GM12873 (cell line): Measurements from ENCODE around the gene GPR84.

ENCODE experiments used
- TF ChIP-seq, protein P1 (sequence below): IDR thresholded peaks from 2 replicates; pipeline ENCODE4 v1.5.1; 2012; ENCODE audit warnings: low read depth, mild to moderate bottlenecking, moderate library complexity, low read length, control low read depth; ENCODE audit not compliant: insufficient read depth; ENCODE audit errors: missing control alignments

GPR84 gene

DNA sequence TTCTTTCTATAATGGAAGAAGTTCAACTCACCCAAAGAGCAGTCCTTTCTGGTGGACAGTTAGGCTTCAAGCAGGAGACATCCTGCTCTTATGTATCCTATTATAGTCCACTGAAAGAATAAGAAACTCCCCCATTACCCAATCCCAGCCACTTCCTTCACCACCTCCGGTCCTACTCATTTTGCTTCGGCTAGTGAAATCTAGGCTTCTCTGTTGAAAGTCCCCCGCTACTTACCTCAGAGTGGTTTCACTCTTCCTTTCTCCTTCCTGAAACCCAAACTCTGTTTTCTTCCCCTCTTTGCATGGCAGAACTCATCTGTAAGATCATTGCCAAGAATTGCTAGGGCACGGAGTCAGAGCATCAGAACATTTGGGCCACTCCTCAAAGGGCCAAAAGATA is at the start of gene GPR84:
Gene GPR84 (minus strand): TSS at position 74 of the 400 bp plus-strand sequence. CDS start 635 bp downstream, outside the sequence.
- TF ChIP-seq, protein P1, sequence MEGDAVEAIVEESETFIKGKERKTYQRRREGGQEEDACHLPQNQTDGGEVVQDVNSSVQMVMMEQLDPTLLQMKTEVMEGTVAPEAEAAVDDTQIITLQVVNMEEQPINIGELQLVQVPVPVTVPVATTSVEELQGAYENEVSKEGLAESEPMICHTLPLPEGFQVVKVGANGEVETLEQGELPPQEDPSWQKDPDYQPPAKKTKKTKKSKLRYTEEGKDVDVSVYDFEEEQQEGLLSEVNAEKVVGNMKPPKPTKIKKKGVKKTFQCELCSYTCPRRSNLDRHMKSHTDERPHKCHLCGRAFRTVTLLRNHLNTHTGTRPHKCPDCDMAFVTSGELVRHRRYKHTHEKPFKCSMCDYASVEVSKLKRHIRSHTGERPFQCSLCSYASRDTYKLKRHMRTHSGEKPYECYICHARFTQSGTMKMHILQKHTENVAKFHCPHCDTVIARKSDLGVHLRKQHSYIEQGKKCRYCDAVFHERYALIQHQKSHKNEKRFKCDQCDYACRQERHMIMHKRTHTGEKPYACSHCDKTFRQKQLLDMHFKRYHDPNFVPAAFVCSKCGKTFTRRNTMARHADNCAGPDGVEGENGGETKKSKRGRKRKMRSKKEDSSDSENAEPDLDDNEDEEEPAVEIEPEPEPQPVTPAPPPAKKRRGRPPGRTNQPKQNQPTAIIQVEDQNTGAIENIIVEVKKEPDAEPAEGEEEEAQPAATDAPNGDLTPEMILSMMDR = no peak

GRCh38 chr12:54413284-54414190 is 49.3 kb upstream of the GPR84 start:
- TF ChIP-seq, protein P1 = no peak

DNA sequence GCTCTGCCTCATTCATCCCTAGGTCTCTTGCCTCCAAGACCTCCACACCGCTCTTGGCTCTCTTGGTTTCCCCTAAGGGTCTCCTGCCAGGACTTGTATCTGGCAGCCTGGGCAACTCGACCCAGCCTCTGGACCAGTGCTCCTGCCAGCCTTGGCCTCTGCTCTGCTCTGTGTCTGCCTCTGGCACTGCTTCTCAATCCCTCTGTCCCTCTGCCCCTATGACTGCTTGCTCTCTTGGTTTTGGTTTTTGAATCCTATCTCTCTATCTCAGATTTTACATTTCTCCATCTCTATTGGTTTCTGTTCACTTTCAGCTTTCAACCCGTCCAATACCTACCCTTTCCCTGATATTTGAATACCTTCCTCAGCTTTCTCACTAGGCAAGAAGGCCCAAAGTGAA is 48.5 kb upstream of the GPR84 start:
- TF ChIP-seq, protein P1 = no peak

- TF ChIP-seq, protein P1 = no peak
Observed at GRCh38 chr12:54412348-54412747, 48.1 kb upstream of the GPR84 start.

DNA sequence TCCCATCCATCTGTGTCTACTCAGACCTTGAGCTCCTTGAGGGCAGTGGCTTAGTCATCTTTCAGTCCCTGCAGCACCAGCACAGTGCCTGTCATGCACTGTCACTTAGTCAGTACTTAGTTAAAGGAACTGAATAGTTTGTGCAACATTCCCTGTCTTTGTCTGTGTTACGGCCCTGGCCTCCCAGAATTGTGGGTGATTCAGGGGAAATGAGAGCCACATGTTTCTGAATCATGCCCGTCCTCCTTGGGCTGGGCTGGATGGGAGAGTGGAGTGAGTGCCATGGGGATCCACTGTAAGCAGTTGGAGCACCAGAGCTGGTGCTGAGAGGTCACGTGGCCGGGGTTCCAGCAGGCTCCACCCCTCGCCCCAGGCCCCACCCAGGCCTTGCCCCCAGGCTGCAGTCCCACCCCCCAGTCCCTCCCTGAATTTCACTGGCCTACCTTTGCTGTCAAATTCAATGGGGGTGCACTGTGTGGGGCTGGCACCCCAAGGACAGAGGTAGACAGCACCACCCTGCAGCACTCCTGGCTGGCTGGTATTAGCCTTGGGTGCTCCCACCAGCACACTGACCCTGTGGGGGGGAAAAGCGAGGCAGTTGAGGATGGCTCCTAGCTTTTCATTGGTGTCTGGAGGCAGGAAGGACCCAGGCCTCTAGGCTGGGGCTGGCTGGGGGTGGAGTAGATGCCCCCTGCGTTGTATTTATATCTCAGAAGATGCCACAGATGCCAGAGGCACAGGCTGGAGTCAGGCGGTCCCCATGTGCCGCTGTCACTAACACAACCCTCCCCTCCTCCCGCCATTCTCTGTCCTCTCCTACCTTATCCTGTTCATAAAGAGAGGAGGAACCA is 47.3 kb upstream of the GPR84 start:
- TF ChIP-seq, protein P1 = no peak

DNA sequence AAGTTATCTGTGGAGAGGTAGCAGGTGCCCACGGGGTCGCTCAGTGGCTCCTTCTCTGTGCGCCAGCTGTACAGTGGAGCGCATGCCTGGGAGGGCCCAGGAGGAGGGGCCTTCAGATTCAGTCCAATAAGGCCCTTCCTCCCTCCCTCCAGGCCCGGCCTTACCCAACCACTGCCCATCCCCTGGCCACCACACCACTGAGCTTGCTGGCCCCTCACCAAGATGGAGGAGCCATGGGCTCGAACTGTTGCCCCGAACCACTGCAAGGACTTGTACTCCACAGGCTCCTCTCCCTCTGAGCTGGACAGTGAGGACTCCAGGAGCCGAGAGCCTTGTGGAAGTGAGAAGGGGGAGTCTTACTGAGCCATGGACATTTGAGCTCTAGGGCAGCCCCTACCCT is 45.0 kb upstream of the GPR84 start:
- TF ChIP-seq, protein P1 = no peak
